Chondrocyte (in vitro differentiated cells): Measurements from ENCODE around the gene TMEM9B. TPM values are rescaled to one million over a fixed set of nuclear protein-coding genes. Genes with fewer than 3 reads are reported as not detected.
"Not testable (repeated sequence)": the region's sequence is repeated elsewhere in the genome, so short reads cannot be mapped to it uniquely, and the experiment has no call there.

Source experiments
- DNase-seq: peaks from one replicate; pipeline ENCODE4 v3.0.0; 2021; ENCODE audit warnings: mixed read lengths, low spot score
- H3K27ac Mint-ChIP-seq: one replicate; pipeline ENCODE4 v1.8.0; 2021; ENCODE audit warnings: mild to moderate bottlenecking, moderate library complexity, mixed read lengths; ENCODE audit not compliant: unreplicated experiment
- H3K27me3 Mint-ChIP-seq: 2 replicates; pipeline ENCODE4 v1.8.0; 2021; ENCODE audit warnings: low read depth, mixed read lengths
- H3K36me3 Mint-ChIP-seq: 2 replicates; pipeline ENCODE4 v1.8.0; 2021; ENCODE audit warnings: low read depth, mixed read lengths
- H3K4me1 Mint-ChIP-seq: 2 replicates; pipeline ENCODE4 v1.8.0; 2021; ENCODE audit warnings: low read depth, mild to moderate bottlenecking, mixed read lengths
- H3K4me3 Mint-ChIP-seq: one replicate; pipeline ENCODE4 v1.8.0; 2021; ENCODE audit warnings: mild to moderate bottlenecking, moderate library complexity, mixed read lengths; ENCODE audit not compliant: unreplicated experiment
- H3K9me3 Mint-ChIP-seq: 2 replicates; pipeline ENCODE4 v1.8.0; 2021; ENCODE audit warnings: low read depth, mixed read lengths
- CTCF ChIP-seq: fragments of 200-600 bp; sonication (generic); IDR thresholded peaks from 2 replicates; pipeline ENCODE4 v1.5.0; 2021; ENCODE audit warnings: antibody characterized with exemption, mild to moderate bottlenecking, moderate library complexity
- total RNA-seq: library from RNA; stranded (reverse); gene quantifications from 3 replicates; pipeline ENCODE4 v1.2.1, GENCODE V29; 2021

Gene TMEM9B
- total RNA-seq, 1 donor from 2014 or later: 20.7 TPM

GRCh38 chr11:8998017-8998416, 33.8 kb upstream of the TMEM9B start:
- no peak for TF ChIP-seq CTCF
- H3K36me3 Mint-ChIP-seq: no peaks in the 10 kb centered on the region
- H3K9me3 Mint-ChIP-seq: no peaks in the 10 kb centered on the region
- no peak overlapping the region for H3K27ac Mint-ChIP-seq
- H3K4me1 Mint-ChIP-seq: peaks cover 7% of the 10 kb centered on the region
- no peaks in the 10 kb centered on the region for H3K27me3 Mint-ChIP-seq
- no peak overlapping the region for H3K4me3 Mint-ChIP-seq
- DNase-seq: no peak

- Mint-ChIP-seq H3K27me3 (no peaks in the 10 kb centered on the region), H3K27ac (no peak overlapping the region), H3K4me1 (peaks cover 7% of the 10 kb centered on the region), H3K36me3 (no peaks in the 10 kb centered on the region), H3K9me3 (no peaks in the 10 kb centered on the region), H3K4me3 (no peak overlapping the region)
- no peak for TF ChIP-seq CTCF
- no peak for DNase-seq
These were observed 33.2 kb upstream of the TMEM9B start for GRCh38 chr11:8997451-8997850.

GRCh38 chr11:8989453-8989852, 25.2 kb upstream of the TMEM9B start:
- H3K4me1 Mint-ChIP-seq: peaks cover 18% of the 10 kb centered on the region
- H3K27ac Mint-ChIP-seq: peak overlapping the region; percentile 77
- H3K27me3 Mint-ChIP-seq: no peaks in the 10 kb centered on the region
- no peaks in the 10 kb centered on the region for H3K36me3 Mint-ChIP-seq
- no peak for TF ChIP-seq CTCF
- no peaks in the 10 kb centered on the region for H3K9me3 Mint-ChIP-seq
- DNase-seq: no peak
- no peak overlapping the region for H3K4me3 Mint-ChIP-seq

- TF ChIP-seq CTCF: no peak
- no peaks in the 10 kb centered on the region for H3K36me3 Mint-ChIP-seq
- DNase-seq: no peak
- H3K4me1 Mint-ChIP-seq: peaks cover 18% of the 10 kb centered on the region
- no peak overlapping the region for H3K4me3 Mint-ChIP-seq
- H3K9me3 Mint-ChIP-seq: no peaks in the 10 kb centered on the region
- H3K27me3 Mint-ChIP-seq: no peaks in the 10 kb centered on the region
- peak overlapping the region; percentile 77 for H3K27ac Mint-ChIP-seq
These were observed 24.3 kb upstream of the TMEM9B start for GRCh38 chr11:8988329-8989234.

- TF ChIP-seq CTCF: no peak
- Mint-ChIP-seq H3K27me3 (no peaks in the 10 kb centered on the region), H3K4me1 (peaks cover 18% of the 10 kb centered on the region), H3K4me3 (no peak overlapping the region), H3K27ac (no peak overlapping the region), H3K9me3 (no peaks in the 10 kb centered on the region), H3K36me3 (no peaks in the 10 kb centered on the region)
- no peak for DNase-seq
These were observed 23.2 kb upstream of the TMEM9B start for GRCh38 chr11:8987446-8987845.

GRCh38 chr11:8986772-8987171, 22.5 kb upstream of the TMEM9B start:
- not testable (repeated sequence) for H3K27me3 Mint-ChIP-seq, H3K9me3 Mint-ChIP-seq, H3K36me3 Mint-ChIP-seq, H3K4me3 Mint-ChIP-seq, H3K27ac Mint-ChIP-seq, DNase-seq
- H3K4me1 Mint-ChIP-seq: peaks cover 18% of the 10 kb centered on the region
